ENCODE results near the gene CLK4. TPM values are rescaled to one million over a fixed set of nuclear protein-coding genes. Genes with fewer than 3 reads are reported as not detected.

The CLK4 gene
- total RNA-seq, 1 donor from 2014 or later = 28.6 TPM

Other genes starting within 250 kb of the CLK4 start
- not detected in 2 replicates for gene COL23A1, start 36.7 kb downstream of the CLK4 start, total RNA-seq
- gene ZNF354A, start 103.6 kb upstream of the CLK4 start, total RNA-seq = 9.6 and 10.6 TPM in 2 replicates
- 15.2 and 15.3 TPM in 2 replicates for gene ZNF354B, start 232.9 kb upstream of the CLK4 start, total RNA-seq

All from activated T-helper 1 cell treated with anti-CD3 and anti-CD28 coated beads, Interleukin-12 subunit alpha, Interleukin-12 subunit beta, Interleukin-2, Interleukin-4 antibody, amounts not matched to agents 30 ng/mL and 10 ng/mL and 1 ng/mL, durations not matched to agents 14 hours and 24 hours and 36 hours (primary cell).